NCI-H460 (cell line): ENCODE data around the gene NEO1. TPM values are rescaled to one million over a fixed set of nuclear protein-coding genes. Genes with fewer than 3 reads are reported as not detected.

Experiments used
- DNase-seq: peaks from one replicate; pipeline ENCODE4 v3.0.0-alpha.2; 2016; ENCODE audit warnings: low read depth; ENCODE audit errors: extremely low read depth
- total RNA-seq: library from RNA; depleted of rRNA; stranded (reverse); fragments of >200 nt; shearing (Covaris generic); gene quantifications from 2 replicates; pipeline ENCODE4 v1.2.3, GENCODE V29; 2014

The NEO1 gene
- total RNA-seq, 1 experiment from 2014 or later, result 8.2 TPM

DNA sequence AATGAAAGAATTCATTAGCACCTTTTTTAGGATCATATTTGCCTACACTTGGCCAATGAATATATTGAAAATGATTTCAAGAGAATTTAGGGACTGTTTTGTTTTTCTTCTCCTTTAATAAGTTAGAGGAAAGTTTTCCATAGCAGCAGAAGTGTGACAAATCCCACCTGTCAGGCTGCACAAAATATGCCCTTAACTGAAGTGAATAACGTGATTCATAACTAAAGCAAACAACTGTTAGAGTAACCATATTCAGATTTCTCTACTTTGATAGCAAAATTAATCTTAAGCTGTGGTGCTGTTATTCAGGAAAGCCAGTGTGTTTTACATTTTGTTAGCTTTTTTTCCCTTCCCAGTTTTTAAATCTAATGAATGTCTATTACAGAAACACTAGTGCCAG is 195.1 kb downstream of the NEO1 start:
- DNase-seq, result no peak

- no peak for DNase-seq
Observed at GRCh38 chr15:73249499-73249898, 197.2 kb downstream of the NEO1 start.

GRCh38 chr15:73254598-73254997 is 202.3 kb downstream of the NEO1 start:
- DNase-seq, result no peak

DNA sequence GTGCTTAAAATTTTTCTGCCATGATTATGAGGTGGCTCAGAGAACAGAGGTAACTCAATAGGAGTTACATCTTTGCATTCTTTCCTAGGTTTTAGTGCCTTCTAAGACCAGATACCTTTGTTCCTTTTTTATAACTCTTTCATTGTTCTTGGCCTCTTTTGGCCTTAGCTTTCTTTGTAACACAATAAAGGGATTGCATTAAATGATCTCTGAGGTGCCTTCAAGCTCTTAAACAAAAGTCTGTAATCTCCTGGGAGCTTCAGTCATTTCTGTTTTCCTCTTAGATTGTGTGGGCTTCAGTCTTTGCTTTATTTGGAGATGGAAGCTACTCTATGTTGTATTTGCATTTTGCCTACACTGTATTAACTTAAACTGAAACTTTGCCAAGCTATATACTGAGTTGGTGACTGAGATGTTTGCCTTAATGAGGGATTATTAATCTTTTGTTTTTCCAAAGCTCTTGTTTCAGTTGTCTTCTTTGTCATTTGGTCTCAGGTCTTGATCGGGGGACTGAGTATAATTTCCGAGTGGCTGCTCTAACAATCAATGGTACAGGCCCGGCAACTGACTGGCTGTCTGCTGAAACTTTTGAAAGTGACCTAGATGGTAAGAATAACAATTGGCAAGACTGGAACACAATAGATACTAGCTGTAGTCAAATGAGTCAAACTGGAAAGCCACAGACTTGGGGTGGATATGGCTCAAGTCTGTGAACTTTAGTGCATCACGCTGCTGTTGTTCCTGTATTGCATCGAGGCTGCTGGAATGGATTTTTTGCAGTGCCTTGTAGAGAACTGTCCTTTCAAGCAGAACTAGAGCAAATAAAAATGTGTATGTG is 206.2 kb downstream of the NEO1 start:
- no peak for DNase-seq

DNA sequence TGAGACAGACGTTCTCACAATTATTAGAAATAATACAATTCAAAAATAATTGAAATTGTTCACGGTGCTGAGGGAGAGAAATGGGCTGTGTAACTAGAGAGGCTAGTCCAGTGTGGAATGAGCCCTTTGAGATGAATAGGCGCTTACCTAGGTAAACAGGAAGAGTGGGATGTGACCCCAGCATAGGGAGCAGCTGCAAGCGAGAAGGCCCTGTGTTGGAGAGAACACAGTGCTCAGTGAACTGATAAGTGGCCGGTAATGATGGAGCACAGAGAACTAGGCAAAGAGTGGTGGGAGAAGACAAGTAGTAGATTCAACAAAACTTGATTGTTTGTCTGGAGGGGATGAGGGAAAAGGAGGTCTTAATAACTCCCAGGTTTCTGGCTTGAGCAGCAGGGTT is 212.6 kb downstream of the NEO1 start:
- DNase-seq, result no peak

- DNase-seq, result peak; percentile 52
Observed at GRCh38 chr15:73265536-73266153, 213.4 kb downstream of the NEO1 start.

DNA sequence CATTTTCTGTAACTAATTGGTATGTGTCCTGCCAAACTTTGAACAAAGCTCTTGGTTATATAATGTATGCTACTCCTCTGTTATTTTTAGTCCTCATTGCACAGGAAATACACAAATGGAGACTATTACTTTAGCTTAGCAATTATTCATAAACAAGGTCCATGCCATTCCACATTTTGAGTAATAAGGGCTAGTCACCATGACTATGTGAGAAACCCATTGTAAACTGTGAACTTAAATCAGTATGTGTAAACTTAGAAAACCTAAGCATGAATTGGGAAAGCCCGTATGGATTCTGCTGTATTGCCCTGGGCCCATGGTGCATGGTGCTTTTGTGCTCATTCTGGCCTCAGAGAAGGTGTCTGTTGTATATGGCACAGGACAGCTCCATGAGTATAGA is 216.2 kb downstream of the NEO1 start:
- no peak for DNase-seq

DNA sequence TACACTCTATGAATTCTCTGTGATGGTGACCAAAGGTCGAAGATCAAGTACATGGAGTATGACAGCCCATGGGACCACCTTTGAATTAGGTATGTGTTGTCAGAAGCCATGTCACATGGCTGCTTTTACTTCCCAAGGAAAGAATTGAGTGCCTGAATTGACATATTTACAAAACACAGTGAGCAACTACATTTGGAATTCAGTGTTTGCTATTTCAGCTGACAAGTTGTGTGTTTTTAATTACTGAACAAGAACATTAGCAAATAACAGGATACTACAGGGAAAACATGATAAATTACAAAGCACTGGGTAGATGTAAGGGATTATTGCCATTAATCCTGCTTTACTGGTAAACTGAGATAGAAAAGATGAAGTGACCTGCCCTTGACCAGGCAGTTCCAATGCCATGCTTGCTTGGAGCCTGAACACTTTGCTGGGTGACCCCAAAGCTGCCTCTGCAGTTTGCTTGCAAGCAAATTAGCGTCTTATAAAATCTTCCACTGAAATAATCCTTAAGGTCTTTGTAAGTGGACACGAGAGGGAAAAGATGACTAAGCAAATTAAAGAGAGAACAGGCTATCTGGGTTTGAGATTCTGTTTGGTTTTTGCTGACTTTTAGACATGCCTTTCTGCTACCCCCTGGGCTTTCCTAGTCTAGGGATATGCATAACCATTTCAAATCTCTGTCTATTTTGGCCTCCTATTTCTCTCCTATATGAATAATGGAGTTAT is 218.3 kb downstream of the NEO1 start:
- DNase-seq, result no peak

- DNase-seq, result peak; percentile 60
Observed at GRCh38 chr15:73273181-73274002, 221.1 kb downstream of the NEO1 start.

GRCh38 chr15:73275862-73276261 is 223.6 kb downstream of the NEO1 start:
- no peak for DNase-seq

- DNase-seq, result no peak
Observed at GRCh38 chr15:73282567-73283365, 230.5 kb downstream of the NEO1 start.

DNA sequence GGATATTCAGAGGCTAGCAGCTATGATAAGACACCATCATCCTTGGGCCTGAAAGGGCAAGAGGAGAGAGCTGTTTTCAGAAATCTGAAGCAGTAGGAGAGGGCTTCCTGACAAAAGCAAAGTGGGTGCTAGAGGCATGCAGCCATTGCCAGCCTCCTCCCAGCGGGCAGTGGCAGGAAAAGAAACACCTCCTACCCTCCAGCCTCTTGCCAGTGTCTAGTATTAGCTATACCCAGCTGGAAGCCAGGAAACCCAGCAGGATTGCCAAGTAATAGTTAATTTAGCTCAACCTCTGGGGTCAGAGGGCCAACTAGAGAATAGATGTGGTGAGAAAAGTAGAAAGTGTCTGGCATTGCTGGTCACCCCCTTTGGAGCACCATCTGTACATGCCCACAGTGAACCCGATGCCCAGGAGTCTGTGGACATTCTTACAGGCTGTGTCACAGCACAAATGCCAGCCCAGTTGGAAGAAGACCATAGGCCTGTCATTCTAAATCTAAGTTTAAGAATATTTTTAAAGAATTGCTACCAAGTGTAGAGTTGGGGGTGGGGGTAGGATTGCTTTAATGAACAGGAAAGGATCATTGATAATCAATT is 231.2 kb downstream of the NEO1 start:
- no peak for DNase-seq

GRCh38 chr15:73284090-73284716 is 231.9 kb downstream of the NEO1 start:
- no peak for DNase-seq

GRCh38 chr15:73286311-73286710 is 234.0 kb downstream of the NEO1 start:
- DNase-seq, result no peak

GRCh38 chr15:73287019-73287418 is 234.8 kb downstream of the NEO1 start:
- no peak for DNase-seq

- DNase-seq, result no peak
Observed at GRCh38 chr15:73291441-73291840, 239.2 kb downstream of the NEO1 start.

- no peak for DNase-seq
Observed at GRCh38 chr15:73293773-73294172, 241.5 kb downstream of the NEO1 start.

GRCh38 chr15:73295630-73296286 is 243.5 kb downstream of the NEO1 start:
- no peak for DNase-seq
